22Rv1 (cell line): ENCODE data around the gene TMEM150C.
A peak's percentile ranks its signal among the peaks of the same experiment; 100 is the strongest.

Experiments
- H3K27ac ChIP-seq: fragments of 450-650 bp; 2 replicates; pipeline ENCODE4 v1.5.1; 2017
- CTCF ChIP-seq: fragments of 450-650 bp; IDR thresholded peaks from 2 replicates; pipeline ENCODE4 v1.5.1; 2017; ENCODE audit warnings: mild to moderate bottlenecking
- ZFX ChIP-seq: fragments of 450-650 bp; IDR thresholded peaks from 2 replicates; pipeline ENCODE4 v1.6.1; 2017; ENCODE audit warnings: antibody characterized with exemption, borderline replicate concordance

TMEM150C gene

GRCh38 chr4:82561786-82562563 is at the start of gene TMEM150C:
Gene TMEM150C (minus strand): TSS chr4:82561988. CDS start chr4:82504657, 57,331 bp downstream.
- TF ChIP-seq CTCF (peak; percentile 26), ZFX (no peak)
- no peak within 1 kb of the TSS for H3K27ac ChIP-seq

GRCh38 chr4:82611527-82611926 is 49.7 kb upstream of the TMEM150C start:
- no peak overlapping the region for H3K27ac ChIP-seq
- TF ChIP-seq CTCF (no peak), ZFX (no peak)

- H3K27ac ChIP-seq: no peak overlapping the region
- TF ChIP-seq CTCF (no peak), ZFX (no peak)
Observed at GRCh38 chr4:82610041-82610440, 48.3 kb upstream of the TMEM150C start.

GRCh38 chr4:82606622-82607021 is 44.8 kb upstream of the TMEM150C start:
- TF ChIP-seq CTCF (no peak), ZFX (no peak)

GRCh38 chr4:82604522-82604921 is 42.7 kb upstream of the TMEM150C start:
- no peak for TF ChIP-seq CTCF
- TF ChIP-seq ZFX: no peak
- H3K27ac ChIP-seq: no peak overlapping the region

More at GRCh38 chr4:82606622-82607021, 44.8 kb upstream of the TMEM150C start:
- H3K27ac ChIP-seq: no peak overlapping the region

GRCh38 chr4:82601242-82602015 is 39.6 kb upstream of the TMEM150C start:
- TF ChIP-seq CTCF (no peak), ZFX (no peak)
- H3K27ac ChIP-seq: no peak overlapping the region

GRCh38 chr4:82599336-82599735 is 37.5 kb upstream of the TMEM150C start:
- TF ChIP-seq ZFX (no peak), CTCF (peak; percentile 21)
- H3K27ac ChIP-seq: no peak overlapping the region
